GM23338 (cell line): Measurements from ENCODE around the gene GRAMD2B. TPM values are rescaled to one million over a fixed set of nuclear protein-coding genes. Genes with fewer than 3 reads are reported as not detected.

ENCODE experiments used
- ATAC-seq: fragments of 200-7000 bp; cut with Tn5 transposase; 3 replicates; pipeline ENCODE4 v1.9.1; 2020
- DNase-seq: peaks from one replicate; pipeline ENCODE4 v3.0.0-alpha.2; 2015; ENCODE audit warnings: low spot score
- H2AFZ ChIP-seq: fragments of 200-600 bp; sonication (generic); 2 replicates; pipeline ENCODE4 v1.8.0; 2016; ENCODE audit warnings: antibody characterized with exemption, mild to moderate bottlenecking, moderate library complexity
- H3F3A ChIP-seq: fragments of 200-600 bp; sonication (generic); replicated peaks from 2 replicates; pipeline ENCODE4 v1.8.0; 2017; ENCODE audit warnings: antibody characterized with exemption, mixed run types, low read depth
- H3K27ac ChIP-seq: fragments of 200-600 bp; sonication (generic); 2 replicates; pipeline ENCODE4 v1.6.1; 2016; ENCODE audit warnings: low read depth
- H3K27me3 ChIP-seq: fragments of 200-600 bp; sonication (generic); 2 replicates; pipeline ENCODE4 v1.8.0; 2016; ENCODE audit warnings: mild to moderate bottlenecking, mixed run types, moderate library complexity; ENCODE audit not compliant: insufficient read depth
- H3K36me3 ChIP-seq: fragments of 200-600 bp; sonication (generic); 2 replicates; pipeline ENCODE4 v1.8.0; 2016; ENCODE audit warnings: mild to moderate bottlenecking; ENCODE audit not compliant: insufficient read depth
- H3K4me1 ChIP-seq: fragments of 200-600 bp; sonication (generic); 2 replicates; pipeline ENCODE4 v1.8.0; 2016; ENCODE audit warnings: mild to moderate bottlenecking, moderate library complexity; ENCODE audit not compliant: insufficient read depth
- H3K4me2 ChIP-seq: fragments of 200-600 bp; sonication (generic); 2 replicates; pipeline ENCODE4 v1.7.1; 2017; ENCODE audit warnings: mixed run types
- H3K4me3 ChIP-seq: fragments of 200-600 bp; sonication (generic); 2 replicates; pipeline ENCODE4 v1.6.1; 2016; ENCODE audit warnings: mixed run types
- H3K79me2 ChIP-seq: fragments of 200-600 bp; sonication (generic); replicated peaks from 2 replicates; pipeline ENCODE4 v1.8.0; 2017; ENCODE audit warnings: mild to moderate bottlenecking; ENCODE audit not compliant: insufficient read depth
- H3K9me2 ChIP-seq: fragments of 200-600 bp; sonication (generic); 2 replicates; pipeline ENCODE4 v1.8.0; 2017; ENCODE audit not compliant: insufficient read depth
- H4K20me1 ChIP-seq: fragments of 200-600 bp; sonication (generic); replicated peaks from 2 replicates; pipeline ENCODE4 v1.8.0; 2017; ENCODE audit warnings: mild to moderate bottlenecking; ENCODE audit not compliant: insufficient read depth
- H3K27ac Mint-ChIP-seq: 2 replicates; pipeline ENCODE4 v1.8.0; 2020; ENCODE audit warnings: inconsistent platforms, mild to moderate bottlenecking, moderate library complexity, mixed read lengths
- H3K27me3 Mint-ChIP-seq: 3 replicates; pipeline ENCODE4 v1.8.0; 2022; ENCODE audit warnings: low read depth, mild to moderate bottlenecking, moderate library complexity, mixed read lengths, inconsistent platforms; ENCODE audit not compliant: insufficient read depth, poor library complexity
- H3K36me3 Mint-ChIP-seq: 3 replicates; pipeline ENCODE4 v1.8.0; 2021; ENCODE audit warnings: low read depth, mild to moderate bottlenecking, inconsistent platforms, moderate library complexity, mixed read lengths
- H3K4me1 Mint-ChIP-seq: 3 replicates; pipeline ENCODE4 v1.8.0; 2020; ENCODE audit warnings: mild to moderate bottlenecking, inconsistent platforms, mixed read lengths
- H3K4me3 Mint-ChIP-seq: 3 replicates; pipeline ENCODE4 v1.8.0; 2021; ENCODE audit warnings: moderate library complexity, mild to moderate bottlenecking, inconsistent platforms, mixed read lengths
- H3K9me3 Mint-ChIP-seq: 3 replicates; pipeline ENCODE4 v1.8.0; 2020; ENCODE audit warnings: moderate library complexity, mild to moderate bottlenecking, inconsistent platforms, mixed read lengths
- CREB1 ChIP-seq: fragments of 250-450 bp; sonication (Bioruptor Pico); IDR thresholded peaks from 2 replicates; pipeline ENCODE4 v1.5.0; 2020; ENCODE audit warnings: low read depth, mild to moderate bottlenecking, moderate library complexity
- CTCF ChIP-seq, 2 experiments: fragments of 200-600 bp in 1 of 2; sonication (generic) in 1 of 2; conservative IDR thresholded peaks; 2 replicates each; pipeline versions ENCODE4 v1.5.1 to v1.6.1; 2016 to 2017; ENCODE audit warnings: antibody characterized with exemption in 2 of 2, low read depth in 2 of 2, mild to moderate bottlenecking in 2 of 2, moderate library complexity in 1 of 2
- ETS1 ChIP-seq: IDR thresholded peaks from 2 replicates; pipeline ENCODE4 v1.6.1; 2016; ENCODE audit warnings: antibody characterized with exemption
- EZH2 ChIP-seq: fragments of 200-600 bp; sonication (generic); IDR thresholded peaks from one replicate; pipeline ENCODE4 v1.8.0; 2017; ENCODE audit warnings: antibody characterized with exemption, mild to moderate bottlenecking, low read depth; ENCODE audit not compliant: unreplicated experiment
- EZH2phosphoT487 ChIP-seq: fragments of 200-600 bp; sonication (generic); IDR thresholded peaks from one replicate; pipeline ENCODE4 v1.8.1; 2018; ENCODE audit warnings: antibody characterized with exemption; ENCODE audit not compliant: unreplicated experiment
- JUNB ChIP-seq: IDR thresholded peaks from one replicate; pipeline ENCODE4 v1.6.1; 2016; ENCODE audit warnings: antibody characterized with exemption; ENCODE audit not compliant: unreplicated experiment
- NANOG ChIP-seq: IDR thresholded peaks from 2 replicates; pipeline ENCODE4 v1.6.1; 2016; ENCODE audit warnings: antibody characterized with exemption, borderline replicate concordance
- POLR2AphosphoS5 ChIP-seq: IDR thresholded peaks from 2 replicates; pipeline ENCODE4 v1.6.1; 2016; ENCODE audit warnings: antibody characterized with exemption, low read depth
- REST ChIP-seq: IDR thresholded peaks from one replicate; pipeline ENCODE4 v1.6.1; 2018; ENCODE audit warnings: antibody characterized with exemption; ENCODE audit not compliant: unreplicated experiment
- STAT1 ChIP-seq: IDR thresholded peaks from one replicate; pipeline ENCODE4 v1.6.1; 2016; ENCODE audit warnings: antibody characterized with exemption; ENCODE audit not compliant: unreplicated experiment
- ZNF114 ChIP-seq: fragments of 250-450 bp; sonication (Bioruptor Pico); IDR thresholded peaks from 2 replicates; pipeline ENCODE4 v1.5.0; 2020; ENCODE audit warnings: mild to moderate bottlenecking, moderate library complexity
- ZNF331 ChIP-seq: fragments of 250-450 bp; sonication (Bioruptor Pico); IDR thresholded peaks from 2 replicates; pipeline ENCODE4 v1.5.0; 2020; ENCODE audit warnings: low read depth, mild to moderate bottlenecking, moderate library complexity
- ZNF462 ChIP-seq: fragments of 250-450 bp; sonication (Bioruptor Pico); IDR thresholded peaks from 2 replicates; pipeline ENCODE4 v1.5.0; 2020; ENCODE audit warnings: mild to moderate bottlenecking, moderate library complexity
- polyA plus RNA-seq: library from polyadenylated mRNA; unstranded; fragments of >200 nt; fragmentation: Nextera tagmentation; extraction: Ambion mirVana; gene quantifications from 2 replicates; pipeline ENCODE4 v1.2.1, GENCODE V29; 2016
- total RNA-seq: library from RNA; depleted of rRNA; stranded (reverse); fragments of >200 nt; shearing (Covaris generic); gene quantifications from 2 replicates; pipeline ENCODE4 v1.2.3, GENCODE V29; 2014

GRAMD2B gene
- total and polyA plus RNA-seq, 2 experiments from 2014 or later, result 9.7 to 16.9 TPM

- no peak for TF ChIP-seq CTCF (conservative IDR thresholded peaks at IDR 0.05; ENCODE audit: low read depth in 2 of 2)
These were observed 37.8 kb downstream of the GRAMD2B start (continued) for GRCh38 chr5:126460977-126461376.

- no peaks in the 10 kb centered on the region for H3F3A ChIP-seq
- H3K27ac ChIP-seq, result no peak overlapping the region
- peaks cover 13% of the 10 kb centered on the region for H3K36me3 Mint-ChIP-seq
- no peak overlapping the region for H3K27ac Mint-ChIP-seq
- no peak overlapping the region for H3K4me3 ChIP-seq
- no peaks in the 10 kb centered on the region for H3K9me2 ChIP-seq
- H3K4me3 Mint-ChIP-seq, result no peak overlapping the region
- H3K27me3 Mint-ChIP-seq, result peaks cover 12% of the 10 kb centered on the region
- H3K4me1 Mint-ChIP-seq, result peaks cover 10% of the 10 kb centered on the region
- H3K79me2 ChIP-seq, result no peaks in the 10 kb centered on the region
- no peak overlapping the region for H2AFZ ChIP-seq
- H4K20me1 ChIP-seq, result peaks cover 3% of the 10 kb centered on the region; the same call in 1 of the 2 replicates
- no peak for DNase-seq
- no peaks in the 10 kb centered on the region for H3K4me1 ChIP-seq
- no peaks in the 10 kb centered on the region; the same call in 1 of the 2 replicates for H3K27me3 ChIP-seq
- ATAC-seq, result no peak
- H3K9me3 Mint-ChIP-seq, result no peaks in the 10 kb centered on the region; the same call in 2 of the 3 replicates
- no peaks in the 10 kb centered on the region for H3K36me3 ChIP-seq
- no peak overlapping the region for H3K4me2 ChIP-seq
- TF ChIP-seq ZNF331 (no peak), REST (no peak), EZH2phosphoT487 (no peak), ETS1 (no peak), STAT1 (no peak), NANOG (no peak), JUNB (no peak), ZNF114 (no peak), POLR2AphosphoS5 (no peak), ZNF462 (CRISPR knock-in tag) (no peak), EZH2 (no peak), CREB1 (CRISPR knock-in tag) (no peak)
These were observed 38.6 kb downstream of the GRAMD2B start for GRCh38 chr5:126461838-126462237.
